Measurements from ENCODE around the gene DEF6. TPM values are rescaled to one million over a fixed set of nuclear protein-coding genes. Genes with fewer than 3 reads are reported as not detected.

The DEF6 gene
- total and polyA plus RNA-seq, 2 of the 13 experiments (the other 11 are each of a cell fraction or from before 2014, with no cell fraction given), result 5.2 to 10.0 TPM

DNA sequence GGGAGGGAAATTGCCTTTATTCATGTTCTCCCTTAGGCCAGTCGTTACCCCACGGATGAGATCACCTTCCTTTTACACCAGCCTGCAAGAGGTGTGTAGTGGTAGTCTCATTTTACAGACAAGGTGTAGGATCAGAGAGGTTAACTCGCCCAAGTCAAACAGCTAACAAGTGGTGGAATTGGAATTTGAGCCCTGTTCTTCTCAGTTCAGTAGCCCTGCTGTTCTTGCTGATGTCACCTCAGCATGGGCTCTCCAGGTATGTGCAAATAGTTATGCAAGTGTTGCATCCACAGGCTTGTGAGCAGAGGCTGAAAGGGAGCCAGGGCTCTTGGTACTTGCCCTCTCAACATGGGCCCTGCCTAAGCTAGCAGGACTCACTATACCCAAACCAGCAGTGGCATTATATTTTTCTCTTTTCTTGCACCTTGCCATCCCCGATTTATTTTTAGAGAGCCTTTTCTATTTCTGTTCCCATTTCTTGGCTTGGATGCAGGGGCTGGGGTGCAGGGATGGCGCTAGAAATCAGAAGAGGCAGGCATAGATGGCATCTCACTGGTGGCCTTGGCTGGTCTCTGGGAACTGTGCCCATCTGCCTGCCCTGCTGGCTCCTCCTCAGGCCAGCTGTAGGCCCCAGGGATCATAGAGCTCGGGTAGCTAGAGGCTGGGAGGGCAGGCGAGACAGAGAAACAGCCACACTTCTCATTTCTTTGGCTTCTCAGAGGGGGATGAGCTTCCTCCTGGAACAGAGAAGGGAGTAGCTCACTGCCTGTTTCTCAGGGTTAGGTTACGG is 62.9 kb downstream of the DEF6 start (continued):
- TF ChIP-seq GMEB1 (CRISPR knock-in tag; IDR thresholded peaks at IDR 0.05; ENCODE audit: borderline replicate concordance), result peak; percentile 52; the same call in 1 of the 2 replicates
- no peak for TF ChIP-seq MED8 (CRISPR knock-in tag; IDR thresholded peaks at IDR 0.05; ENCODE audit: insufficient replicate concordance)
- TF ChIP-seq SOX13 (IDR thresholded peaks at IDR 0.05), result no peak
- TF ChIP-seq SOX13 (CRISPR knock-in tag; conservative IDR thresholded peaks at IDR 0.05 in 1 of 2, IDR thresholded peaks at IDR 0.05 in 1 of 2), result peak in 1 of 2 experiments; percentile 82; a peak in 2 of 4 replicates
- TF ChIP-seq RAD21 (CRISPR knock-in tag; IDR thresholded peaks at IDR 0.05), result peak; percentile 48
- TF ChIP-seq HDAC1 (CRISPR knock-in tag; IDR thresholded peaks at IDR 0.05), result peak; percentile 69
- peak; percentile 89 for TF ChIP-seq SALL1 (CRISPR knock-in tag; IDR thresholded peaks at IDR 0.05)
- TF ChIP-seq, protein P1, sequence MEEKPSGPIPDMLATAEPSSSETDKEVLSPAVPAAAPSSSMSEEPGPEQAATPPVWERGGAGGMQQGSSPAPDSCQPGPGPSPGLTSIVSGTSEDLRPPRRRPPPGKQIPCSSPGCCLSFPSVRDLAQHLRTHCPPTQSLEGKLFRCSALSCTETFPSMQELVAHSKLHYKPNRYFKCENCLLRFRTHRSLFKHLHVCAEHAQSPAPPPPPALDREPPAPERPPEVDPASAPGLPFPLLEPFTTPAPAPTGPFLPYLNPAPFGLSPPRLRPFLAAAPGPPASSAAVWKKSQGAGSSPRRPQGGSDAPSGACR (CRISPR knock-in tag; IDR thresholded peaks at IDR 0.05), result no peak
- TF ChIP-seq ZFP36 (IDR thresholded peaks at IDR 0.05; ENCODE audit: borderline replicate concordance, low read depth, low read length, partially characterized antibody), result peak; percentile 95
- no peak for TF ChIP-seq EZH2 (conservative IDR thresholded peaks at IDR 0.05; ENCODE audit: low read depth, low read length)
- 0 out of 2 replicates have a peak, but pooled peaks have one; percentile 82 for TF ChIP-seq ZNF510 (CRISPR knock-in tag; IDR thresholded peaks at IDR 0.05; ENCODE audit: low read depth)
- TF ChIP-seq, protein P2, sequence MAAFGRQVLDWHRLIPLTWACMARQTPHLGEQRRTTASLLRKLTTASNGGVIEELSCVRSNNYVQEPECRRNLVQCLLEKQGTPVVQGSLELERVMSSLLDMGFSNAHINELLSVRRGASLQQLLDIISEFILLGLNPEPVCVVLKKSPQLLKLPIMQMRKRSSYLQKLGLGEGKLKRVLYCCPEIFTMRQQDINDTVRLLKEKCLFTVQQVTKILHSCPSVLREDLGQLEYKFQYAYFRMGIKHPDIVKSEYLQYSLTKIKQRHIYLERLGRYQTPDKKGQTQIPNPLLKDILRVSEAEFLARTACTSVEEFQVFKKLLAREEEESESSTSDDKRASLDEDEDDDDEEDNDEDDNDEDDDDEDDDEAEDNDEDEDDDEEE (CRISPR knock-in tag; IDR thresholded peaks at IDR 0.05), result no peak
- no peak; the same call in 1 of the 2 replicates for TF ChIP-seq KDM5B (CRISPR knock-in tag; IDR thresholded peaks at IDR 0.05; ENCODE audit: borderline replicate concordance)
- peak; percentile 67; the same call in 1 of the 2 replicates for TF ChIP-seq HMG20B (CRISPR knock-in tag; conservative IDR thresholded peaks at IDR 0.05)
- peak; percentile 60; the same call in 1 of the 2 replicates for TF ChIP-seq ATF5 (CRISPR knock-in tag; IDR thresholded peaks at IDR 0.05; ENCODE audit: low read depth)
- TF ChIP-seq CTCF (CRISPR knock-in tag; IDR thresholded peaks at IDR 0.05), result peak; percentile 33
- TF ChIP-seq CREM (IDR thresholded peaks at IDR 0.05), result peak; percentile 67
- no peak for TF ChIP-seq CREM (CRISPR knock-in tag; IDR thresholded peaks at IDR 0.05)
- TF ChIP-seq ZBTB4 (CRISPR knock-in tag; IDR thresholded peaks at IDR 0.05; ENCODE audit: borderline replicate concordance), result 0 out of 2 replicates have a peak, but pooled peaks have one; percentile 21

All from HepG2 (cell line).